ENCODE data around the gene CACNA2D3.

Gene CACNA2D3

GRCh38 chr3:54647721-54648120, 525.4 kb downstream of the CACNA2D3 start:
- TF ChIP-seq CTCF (IDR thresholded peaks at IDR 0.05; ENCODE audit: insufficient read depth, missing control alignments) = no peak
- DNase-seq (ENCODE audit: insufficient read length, low spot score) (no peak), FAIRE-seq (no peak)

- DNase-seq (ENCODE audit: insufficient read length, low spot score) (no peak), FAIRE-seq (no peak)
- TF ChIP-seq CTCF (IDR thresholded peaks at IDR 0.05; ENCODE audit: insufficient read depth, missing control alignments) = peak; percentile 15
These were observed 527.2 kb downstream of the CACNA2D3 start for GRCh38 chr3:54649551-54649950.

GRCh38 chr3:54653456-54654195, 531.3 kb downstream of the CACNA2D3 start:
- FAIRE-seq = no peak
- DNase-seq (ENCODE audit: insufficient read length, low spot score) = no peak
- TF ChIP-seq CTCF (IDR thresholded peaks at IDR 0.05; ENCODE audit: insufficient read depth, missing control alignments) = no peak

GRCh38 chr3:54654776-54655175, 532.4 kb downstream of the CACNA2D3 start:
- FAIRE-seq = no peak
- DNase-seq (ENCODE audit: insufficient read length, low spot score) = no peak
- no peak for TF ChIP-seq CTCF (IDR thresholded peaks at IDR 0.05; ENCODE audit: insufficient read depth, missing control alignments)

- DNase-seq (ENCODE audit: insufficient read length, low spot score) = no peak
- TF ChIP-seq CTCF (IDR thresholded peaks at IDR 0.05; ENCODE audit: insufficient read depth, missing control alignments) = no peak
- no peak for FAIRE-seq
These were observed 537.0 kb downstream of the CACNA2D3 start for GRCh38 chr3:54659347-54659746.

- DNase-seq (ENCODE audit: insufficient read length, low spot score) (no peak), FAIRE-seq (no peak)
- TF ChIP-seq CTCF (IDR thresholded peaks at IDR 0.05; ENCODE audit: insufficient read depth, missing control alignments) = no peak
These were observed 538.4 kb downstream of the CACNA2D3 start for GRCh38 chr3:54660714-54661132.

GRCh38 chr3:54661151-54661550, 538.8 kb downstream of the CACNA2D3 start:
- DNase-seq (ENCODE audit: insufficient read length, low spot score) (no peak), FAIRE-seq (no peak)
- TF ChIP-seq CTCF (IDR thresholded peaks at IDR 0.05; ENCODE audit: insufficient read depth, missing control alignments) = no peak

All from D721Med (cell line).